Breast epithelium (tissue), 4 donors: ENCODE measurements around the gene SLC6A9. TPM values are rescaled to one million over a fixed set of nuclear protein-coding genes. Genes with fewer than 3 reads are reported as not detected.

Experiments
- DNase-seq, 2 donors: peaks; one replicate each; pipeline ENCODE4 v3.0.0-alpha.2; 2019; ENCODE audit warnings: low spot score in 2 of 2
- H3K27ac ChIP-seq, 2 donors: fragments of 200-600 bp; sonication (generic) in 1 of 2; one replicate each; pipeline ENCODE4 v1.5.1; 2016 to 2019; ENCODE audit warnings: mild to moderate bottlenecking in 1 of 2
- H3K27me3 ChIP-seq, 2 donors: fragments of 200-600 bp; sonication (generic) in 1 of 2; one replicate each; pipeline versions ENCODE4 v1.5.1 to v1.6.0; 2017 to 2019; ENCODE audit warnings: control low read depth in 1 of 2, mild to moderate bottlenecking in 1 of 2
- H3K36me3 ChIP-seq: fragments of 200-600 bp; one replicate; pipeline ENCODE4 v1.5.1; 2019
- H3K4me1 ChIP-seq, 2 donors: fragments of 200-600 bp; sonication (generic); one replicate each; pipeline ENCODE4 v1.5.1; 2016 to 2019; ENCODE audit warnings: control low read depth in 1 of 2
- H3K4me3 ChIP-seq, 3 donors: fragments of 200-600 bp; sonication (generic); 1 replicate in 2 of 3; 2 replicates in 1 of 3; pipeline ENCODE4 v1.5.1; 2016 to 2019; ENCODE audit warnings: mild to moderate bottlenecking in 3 of 3, moderate library complexity in 2 of 3
- H3K9me3 ChIP-seq, 2 donors: fragments of 200-600 bp; sonication (generic) in 1 of 2; one replicate each; pipeline ENCODE4 v1.5.1; 2016 to 2019; ENCODE audit warnings: control low read depth in 1 of 2
- CTCF ChIP-seq, 3 donors: fragments of 450-650 bp; IDR thresholded peaks; one replicate each; pipeline ENCODE4 v1.5.1; 2016 to 2017; ENCODE audit warnings: antibody characterized with exemption in 3 of 3, mild to moderate bottlenecking in 3 of 3, moderate library complexity in 3 of 3
- POLR2A ChIP-seq: fragments of 450-650 bp; IDR thresholded peaks from one replicate; pipeline ENCODE4 v1.6.1; 2016; ENCODE audit warnings: antibody characterized with exemption, mild to moderate bottlenecking, moderate library complexity
- POLR2AphosphoS5 ChIP-seq, 3 donors: sonication (generic); formaldehyde crosslinking; IDR thresholded peaks; one replicate each; pipeline ENCODE4 v1.6.1; 2017; ENCODE audit warnings: antibody characterized with exemption in 3 of 3
- intact Hi-C: fragments of 100-400 bp; cut with DNase I; formaldehyde crosslinking; loops from one replicate; pipeline ENCODE4 v1.15.1; 2023; ENCODE audit warnings: low total_unique reads
- total RNA-seq, 3 donors: library from RNA; depleted of rRNA; stranded (reverse); fragments of >200 nt; gene quantifications; one replicate each; pipeline ENCODE4 v1.1.0, GENCODE V29; 2016

SLC6A9 gene
- total RNA-seq, 3 donors from 2014 or later, result 0.32 to 5.1 (median 3.9) TPM

GRCh38 chr1:44012941-44013609 lies 18.2 kb downstream of the SLC6A9 start:
- no peak for DNase-seq
- intact Hi-C loops, result no loop called here
- Histone ChIP-seq H3K9me3 (no peaks in the 10 kb centered on the region), H3K4me3 (no peak overlapping the region), H3K27me3 (no peaks in the 10 kb centered on the region), H3K36me3 (no peaks in the 10 kb centered on the region), H3K4me1 (no peaks in the 10 kb centered on the region), H3K27ac (no peak overlapping the region)
- TF ChIP-seq CTCF (IDR thresholded peaks at IDR 0.05) (no peak), POLR2AphosphoS5 (IDR thresholded peaks at IDR 0.05) (no peak), POLR2A (no peak)

- no peak overlapping the region for H3K27ac ChIP-seq
- H3K9me3 ChIP-seq, result no peaks in the 10 kb centered on the region
- intact Hi-C loops, result no loop called here
- TF ChIP-seq POLR2A (no peak), CTCF (IDR thresholded peaks at IDR 0.05) (no peak), POLR2AphosphoS5 (IDR thresholded peaks at IDR 0.05) (no peak)
- no peaks in the 10 kb centered on the region for H3K36me3 ChIP-seq
- H3K27me3 ChIP-seq, result no peaks in the 10 kb centered on the region
- DNase-seq, result no peak
- no peak overlapping the region for H3K4me3 ChIP-seq
- H3K4me1 ChIP-seq, result no peaks in the 10 kb centered on the region
Observed at GRCh38 chr1:44012404-44012803, 18.9 kb downstream of the SLC6A9 start.

GRCh38 chr1:44010935-44011471 lies 20.3 kb downstream of the SLC6A9 start:
- no peak for DNase-seq
- Histone ChIP-seq H3K4me1 (no peaks in the 10 kb centered on the region), H3K36me3 (no peaks in the 10 kb centered on the region), H3K27me3 (no peaks in the 10 kb centered on the region), H3K4me3 (no peak overlapping the region), H3K27ac (no peak overlapping the region), H3K9me3 (no peaks in the 10 kb centered on the region)
- intact Hi-C loops, result loop anchor here (2.0 kb wide), 1 partner anchor 28 kb away; no protein-coding TSS in a partner anchor
- TF ChIP-seq CTCF (IDR thresholded peaks at IDR 0.05), result no peak
- no peak for TF ChIP-seq POLR2AphosphoS5 (IDR thresholded peaks at IDR 0.05)
- TF ChIP-seq POLR2A, result no peak

GRCh38 chr1:44008259-44008658 lies 23.0 kb downstream of the SLC6A9 start:
- no peaks in the 10 kb centered on the region for H3K36me3 ChIP-seq
- no peak for DNase-seq
- TF ChIP-seq POLR2A (no peak), CTCF (IDR thresholded peaks at IDR 0.05) (no peak), POLR2AphosphoS5 (IDR thresholded peaks at IDR 0.05) (no peak)
- intact Hi-C loops, result no loop called here
- no peak overlapping the region for H3K27ac ChIP-seq
- no peaks in the 10 kb centered on the region for H3K9me3 ChIP-seq
- H3K4me1 ChIP-seq, result no peaks in the 10 kb centered on the region
- no peak overlapping the region for H3K4me3 ChIP-seq
- H3K27me3 ChIP-seq, result no peaks in the 10 kb centered on the region

GRCh38 chr1:44002606-44003157 lies 28.6 kb downstream of the SLC6A9 start:
- no peaks in the 10 kb centered on the region for H3K4me1 ChIP-seq
- TF ChIP-seq POLR2AphosphoS5 (IDR thresholded peaks at IDR 0.05) (no peak), CTCF (IDR thresholded peaks at IDR 0.05) (no peak), POLR2A (no peak)
- DNase-seq, result no peak
- no peaks in the 10 kb centered on the region for H3K9me3 ChIP-seq
- no peak overlapping the region for H3K27ac ChIP-seq
- H3K36me3 ChIP-seq, result no peaks in the 10 kb centered on the region
- no peak overlapping the region for H3K4me3 ChIP-seq
- intact Hi-C loops, result no loop called here
- H3K27me3 ChIP-seq, result no peaks in the 10 kb centered on the region
